H9 (cell line): Measurements from ENCODE around the gene GGT1. TPM values are rescaled to one million over a fixed set of nuclear protein-coding genes. Genes with fewer than 3 reads are reported as not detected.

Experiments used
- DNase-seq: peaks from one replicate; pipeline ENCODE4 v3.0.0-alpha.2; 2017
- H2AFZ ChIP-seq: one replicate; pipeline ENCODE4 v1.6.1; 2013; ENCODE audit warnings: mild to moderate bottlenecking, low read length, control low read depth, moderate library complexity
- H2AK5ac ChIP-seq: 2 replicates; pipeline ENCODE4 v1.6.1; 2013; ENCODE audit warnings: low read length, control low read depth, mixed read lengths; ENCODE audit not compliant: insufficient read length
- H2BK120ac ChIP-seq: one replicate; pipeline ENCODE4 v1.6.1; 2013; ENCODE audit warnings: low read depth, mild to moderate bottlenecking, low read length, control low read depth, inconsistent platforms; ENCODE audit not compliant: poor library complexity, severe bottlenecking
- H2BK12ac ChIP-seq: 2 replicates; pipeline ENCODE4 v1.6.1; 2013; ENCODE audit warnings: low read length, control low read depth, mixed read lengths, low read depth; ENCODE audit not compliant: insufficient read length
- H2BK15ac ChIP-seq: 2 replicates; pipeline ENCODE4 v1.6.1; 2013; ENCODE audit warnings: low read depth, low read length, control low read depth
- H2BK20ac ChIP-seq: one replicate; pipeline ENCODE4 v1.6.1; 2013; ENCODE audit warnings: low read depth, mild to moderate bottlenecking, low read length, control low read depth, inconsistent platforms; ENCODE audit not compliant: poor library complexity, severe bottlenecking
- H2BK5ac ChIP-seq: 2 replicates; pipeline ENCODE4 v1.6.1; 2013; ENCODE audit warnings: low read length, control low read depth, mixed read lengths; ENCODE audit not compliant: insufficient read length
- H3K14ac ChIP-seq: 2 replicates; pipeline ENCODE4 v1.6.1; 2013; ENCODE audit warnings: low read length, control low read depth; ENCODE audit not compliant: insufficient read depth
- H3K18ac ChIP-seq: 2 replicates; pipeline ENCODE4 v1.6.1; 2013; ENCODE audit warnings: low read depth, mild to moderate bottlenecking, mixed read lengths, low read length, control low read depth; ENCODE audit not compliant: insufficient read length
- H3K23ac ChIP-seq: 2 replicates; pipeline ENCODE4 v1.6.1; 2013; ENCODE audit warnings: low read length, control low read depth, mixed read lengths, low read depth; ENCODE audit not compliant: insufficient read length
- H3K23me2 ChIP-seq: 2 replicates; pipeline ENCODE4 v1.6.1; 2013; ENCODE audit warnings: low read depth, mild to moderate bottlenecking, mixed read lengths, low read length, control low read depth; ENCODE audit not compliant: insufficient read length, poor library complexity, severe bottlenecking
- H3K27ac ChIP-seq: 2 replicates; pipeline ENCODE4 v1.5.1; 2013; ENCODE audit warnings: low read length, control low read depth, mixed read lengths, low read depth; ENCODE audit not compliant: insufficient read length
- H3K27me3 ChIP-seq: 2 replicates; pipeline ENCODE4 v1.6.1; 2013; ENCODE audit warnings: low read length, control low read depth, inconsistent platforms; ENCODE audit not compliant: insufficient read depth
- H3K4ac ChIP-seq: 2 replicates; pipeline ENCODE4 v1.6.1; 2013; ENCODE audit warnings: low read depth, mild to moderate bottlenecking, control low read depth, inconsistent platforms, low read length, moderate library complexity
- H3K4me1 ChIP-seq: 2 replicates; pipeline ENCODE4 v1.6.1; 2013; ENCODE audit warnings: low read length, control low read depth, inconsistent platforms; ENCODE audit not compliant: insufficient read depth
- H3K4me2 ChIP-seq: 2 replicates; pipeline ENCODE4 v1.6.1; 2013; ENCODE audit warnings: low read length, control low read depth, mixed read lengths; ENCODE audit not compliant: insufficient read length, insufficient read depth
- H3K56ac ChIP-seq: 2 replicates; pipeline ENCODE4 v1.6.1; 2013; ENCODE audit warnings: low read depth, mild to moderate bottlenecking, mixed read lengths, low read length, control low read depth; ENCODE audit not compliant: insufficient read length
- H3K79me1 ChIP-seq: 2 replicates; pipeline ENCODE4 v1.6.1; 2013; ENCODE audit warnings: low read depth, mild to moderate bottlenecking, moderate library complexity, low read length, control low read depth, inconsistent platforms; ENCODE audit not compliant: insufficient read depth, poor library complexity, severe bottlenecking
- H3K79me2 ChIP-seq: 2 replicates; pipeline ENCODE4 v1.6.1; 2013; ENCODE audit warnings: low read length, control low read depth, inconsistent platforms; ENCODE audit not compliant: insufficient read depth
- H3K9ac ChIP-seq: 2 replicates; pipeline ENCODE4 v1.6.1; 2013; ENCODE audit warnings: low read length, control low read depth, mixed read lengths; ENCODE audit not compliant: insufficient read length; ENCODE audit errors: extremely low read depth
- H3K9me3 ChIP-seq: one replicate; pipeline ENCODE4 v1.6.1; 2013; ENCODE audit warnings: low read depth, low read length, inconsistent platforms; ENCODE audit not compliant: control insufficient read depth
- H3T11ph ChIP-seq: one replicate; pipeline ENCODE4 v1.6.1; 2013; ENCODE audit warnings: mild to moderate bottlenecking, low read length, control low read depth, inconsistent platforms
- H4K20me1 ChIP-seq: one replicate; pipeline ENCODE4 v1.6.1; 2013; ENCODE audit not compliant: control insufficient read depth, insufficient read length, insufficient read depth
- H4K5ac ChIP-seq: 2 replicates; pipeline ENCODE4 v1.6.1; 2013; ENCODE audit warnings: low read depth, mild to moderate bottlenecking, mixed read lengths, low read length, control low read depth; ENCODE audit not compliant: insufficient read length
- H4K8ac ChIP-seq: replicated peaks from 2 replicates; pipeline ENCODE4 v1.6.1; 2013; ENCODE audit warnings: low read length, control low read depth, mixed read lengths, low read depth; ENCODE audit not compliant: insufficient read length
- H4K91ac ChIP-seq: 2 replicates; pipeline ENCODE4 v1.6.1; 2013; ENCODE audit warnings: low read depth, mild to moderate bottlenecking, moderate library complexity, mixed read lengths, low read length, control low read depth; ENCODE audit not compliant: insufficient read length
- H3K27ac Mint-ChIP-seq, 3 experiments: 2 replicates in 2 of 3; 3 replicates in 1 of 3; pipeline ENCODE4 v1.8.0; 2020 to 2021; ENCODE audit warnings: mixed read lengths in 3 of 3, mild to moderate bottlenecking in 1 of 3, moderate library complexity in 1 of 3
- H3K27me3 Mint-ChIP-seq: 2 replicates; pipeline ENCODE4 v1.8.0; 2021; ENCODE audit warnings: low read depth, mild to moderate bottlenecking, moderate library complexity, mixed read lengths
- H3K36me3 Mint-ChIP-seq, 3 experiments: 2 replicates in 2 of 3; 3 replicates in 1 of 3; pipeline ENCODE4 v1.8.0; 2020 to 2021; ENCODE audit warnings: low read depth in 3 of 3, mixed read lengths in 3 of 3; ENCODE audit not compliant: insufficient read depth in 1 of 3
- H3K4me1 Mint-ChIP-seq, 2 experiments: 2 replicates each; pipeline ENCODE4 v1.8.0; 2020; ENCODE audit warnings: mixed read lengths in 2 of 2
- H3K4me3 Mint-ChIP-seq, 2 experiments: 2 replicates in 1 of 2; 3 replicates in 1 of 2; pipeline ENCODE4 v1.8.0; 2020 to 2021; ENCODE audit warnings: mild to moderate bottlenecking in 2 of 2, mixed read lengths in 2 of 2, moderate library complexity in 1 of 2
- H3K9me3 Mint-ChIP-seq, 2 experiments: 2 replicates in 1 of 2; 3 replicates in 1 of 2; pipeline ENCODE4 v1.8.0; 2020; ENCODE audit warnings: mild to moderate bottlenecking in 2 of 2, mixed read lengths in 2 of 2, moderate library complexity in 1 of 2
- CTCF ChIP-seq: fragments of 200-600 bp; sonication (generic); conservative IDR thresholded peaks from 3 replicates; pipeline ENCODE4 v1.8.0; 2021; ENCODE audit warnings: antibody characterized with exemption, mild to moderate bottlenecking
- WGBS: extraction: QIAGEN DNeasy Blood & Tissue Kit; methylation state at CpG from one replicate; pipeline ENCODE4 v1.1.7; 2013; ENCODE audit warnings: missing lambda C conversion rate, low lambda C conversion rate, mixed read lengths; ENCODE audit not compliant: insufficient read length; ENCODE audit errors: extremely low coverage; 5-methylcytosine and 5-hydroxymethylcytosine counted together
- total RNA-seq: library from RNA; stranded (reverse); gene quantifications from 2 replicates; pipeline ENCODE4 v1.2.1, GENCODE V29; 2021

GGT1 gene
- total RNA-seq, 1 experiment from 2014 or later = 20.5 TPM

GRCh38 chr22:24587251-24587650, 15.7 kb upstream of the GGT1 start:
- H3K4me3 Mint-ChIP-seq = no peak overlapping the region
- H3K4ac ChIP-seq = no peak overlapping the region

More at GRCh38 chr22:24587251-24587650, 15.7 kb upstream of the GGT1 start:
- Mint-ChIP-seq H3K36me3 (peaks cover 0 to 8% (median 7%) of the 10 kb centered on the region in 3 experiments; a peak in 3 of 7 replicates), H3K27ac (no peak overlapping the region; a peak in 1 of 7 replicates), H3K9me3 (no peaks in the 10 kb centered on the region), H3K4me1 (peaks cover 3 to 6% of the 10 kb centered on the region in 2 experiments), H3K27me3 (no peaks in the 10 kb centered on the region; the same call in 1 of the 2 replicates)
- Histone ChIP-seq H2BK20ac (no peak overlapping the region), H3K27ac (no peak overlapping the region), H3K23me2 (no peaks in the 10 kb centered on the region), H3K56ac (no peak overlapping the region), H3K27me3 (no peaks in the 10 kb centered on the region), H3K23ac (no peak overlapping the region), H2BK12ac (no peak overlapping the region), H3K14ac (no peak overlapping the region), H2AK5ac (no peak overlapping the region), H4K5ac (no peak overlapping the region), H2BK120ac (no peak overlapping the region), H2BK15ac (no peak overlapping the region), H3T11ph (no peak overlapping the region), H2BK5ac (no peak overlapping the region), H3K79me2 (no peaks in the 10 kb centered on the region), H3K4me2 (no peak overlapping the region), H2AFZ (no peak overlapping the region), H3K9me3 (no peaks in the 10 kb centered on the region), H4K8ac (no peak overlapping the region), H3K18ac (no peak overlapping the region), H4K91ac (no peak overlapping the region), H3K4me1 (no peaks in the 10 kb centered on the region), H4K20me1 (no peaks in the 10 kb centered on the region), H3K79me1 (no peaks in the 10 kb centered on the region), H3K9ac (no peak overlapping the region)
- no CpG with 5 or more reads among the region's 5 CpGs for WGBS
- TF ChIP-seq CTCF = no peak
- no peak for DNase-seq
